SK-N-SH (cell line): Measurements from ENCODE around the gene CRISPLD2. TPM values are rescaled to one million over a fixed set of nuclear protein-coding genes. Genes with fewer than 3 reads are reported as not detected.

Experiments used
- CTCF ChIA-PET: fragments of 300-600, 350-600 bp; formaldehyde crosslinking; extraction: SDS; loops from one replicate; lab custom pipeline; 2021; lab: Yijun Ruan, JAX
- POLR2A ChIA-PET: fragments of 350-600 bp; sonication (Branson Sonifier 250); formaldehyde crosslinking; extraction: SDS; loops from one replicate; lab custom pipeline; 2020; ENCODE audit warnings: antibody characterized with exemption, inconsistent platforms; lab: Yijun Ruan, JAX
- DNase-seq: peaks from one replicate; pipeline ENCODE4 v3.0.0; 2012
- H2AFZ ChIP-seq: fragments of 200-600 bp; sonication (generic); 2 replicates; pipeline ENCODE4 v1.8.1; 2016; ENCODE audit warnings: antibody characterized with exemption, mild to moderate bottlenecking, low read depth
- H3F3A ChIP-seq: fragments of 200-600 bp; sonication (generic); replicated peaks from 2 replicates; pipeline ENCODE3; 2016; ENCODE audit warnings: antibody characterized with exemption, mild to moderate bottlenecking; ENCODE audit not compliant: insufficient read depth
- H3K27ac ChIP-seq, 2 experiments: fragments of 200-500 bp in 1 of 2; fragments of 200-600 bp in 1 of 2; sonication (Bioruptor generic) in 1 of 2; sonication (generic), shearing (Covaris generic) in 1 of 2; 2 replicates each; pipeline versions ENCODE4 v1.5.1 to v1.6.1; 2014 to 2016; ENCODE audit warnings: low read depth in 2 of 2, inconsistent platforms in 1 of 2, low read length in 1 of 2, mild to moderate bottlenecking in 1 of 2, mixed read lengths in 1 of 2
- H3K27me3 ChIP-seq: fragments of 200-600 bp; sonication (generic), shearing (Covaris generic); 2 replicates; pipeline ENCODE4 v1.6.1; 2016; ENCODE audit warnings: mixed run types; ENCODE audit not compliant: insufficient read depth
- H3K36me3 ChIP-seq, 2 experiments: fragments of 200-500 bp in 1 of 2; fragments of 200-600 bp in 1 of 2; sonication (Bioruptor generic) in 1 of 2; sonication (generic) in 1 of 2; replicated peaks in 1 of 2; 2 replicates each; pipeline versions ENCODE3 to v1.5.1; 2014 to 2016; ENCODE audit warnings: low read length in 1 of 2, mild to moderate bottlenecking in 1 of 2; ENCODE audit not compliant: insufficient read depth in 2 of 2, control insufficient read depth in 1 of 2
- H3K4me1 ChIP-seq, 2 experiments: fragments of 200-500 bp in 1 of 2; fragments of 200-600 bp in 1 of 2; sonication (Bioruptor generic) in 1 of 2; sonication (generic), shearing (Covaris generic) in 1 of 2; 2 replicates each; pipeline versions ENCODE4 v1.5.1 to v1.6.1; 2014 to 2016; ENCODE audit warnings: low read depth in 1 of 2, low read length in 1 of 2, mixed run types in 1 of 2; ENCODE audit not compliant: insufficient read depth in 2 of 2, control insufficient read depth in 1 of 2
- H3K4me2 ChIP-seq: fragments of 200-600 bp; sonication (generic), shearing (Covaris generic); 2 replicates; pipeline ENCODE4 v1.6.1; 2017; ENCODE audit warnings: mixed run types
- H3K4me3 ChIP-seq, 2 experiments: fragments of 200-500 bp in 1 of 2; fragments of 200-600 bp in 1 of 2; sonication (Bioruptor generic) in 1 of 2; sonication (generic), shearing (Covaris generic) in 1 of 2; 2 replicates each; pipeline versions ENCODE4 v1.5.1 to v1.8.1; 2014 to 2016; ENCODE audit warnings: low read depth in 2 of 2, inconsistent platforms in 1 of 2, low read length in 1 of 2, mild to moderate bottlenecking in 1 of 2, mixed read lengths in 1 of 2, moderate library complexity in 1 of 2
- H3K79me2 ChIP-seq: fragments of 200-600 bp; sonication (generic); 2 replicates; pipeline ENCODE4 v1.8.1; 2017; ENCODE audit warnings: mild to moderate bottlenecking; ENCODE audit not compliant: insufficient read depth
- H3K9ac ChIP-seq: fragments of 200-600 bp; sonication (generic); 2 replicates; pipeline ENCODE4 v1.6.1; 2017; ENCODE audit warnings: mixed run types
- H3K9me2 ChIP-seq: fragments of 200-600 bp; sonication (generic); 2 replicates; pipeline ENCODE4 v1.6.1; 2017; ENCODE audit warnings: mixed run types
- H3K9me3 ChIP-seq: fragments of 200-600 bp; sonication (generic); 2 replicates; pipeline ENCODE4 v1.6.1; 2017; ENCODE audit warnings: mixed run types, mild to moderate bottlenecking, moderate library complexity
- H4K20me1 ChIP-seq: fragments of 200-600 bp; sonication (generic); 2 replicates; pipeline ENCODE4 v1.6.1; 2017; ENCODE audit warnings: mild to moderate bottlenecking, mixed run types; ENCODE audit not compliant: insufficient read depth
- ELF1 ChIP-seq: IDR thresholded peaks from 2 replicates; pipeline ENCODE4 v1.4.0; 2012
- FOSL2 ChIP-seq: IDR thresholded peaks from 2 replicates; pipeline ENCODE4 v1.4.0; 2012; ENCODE audit warnings: low read depth, mild to moderate bottlenecking, moderate library complexity, borderline replicate concordance
- GATA2 ChIP-seq: sonication (generic); formaldehyde crosslinking; IDR thresholded peaks from 2 replicates; pipeline ENCODE4 v1.5.0; 2020; ENCODE audit warnings: mild to moderate bottlenecking, missing genetic modification reagents
- IRF3 ChIP-seq: fragments of 150-350 bp; IDR thresholded peaks from 2 replicates; pipeline ENCODE4 v1.6.1; 2016; ENCODE audit warnings: mild to moderate bottlenecking, low read depth, low read length
- MXI1 ChIP-seq: IDR thresholded peaks from 2 replicates; pipeline ENCODE4 v1.6.1; 2012; ENCODE audit warnings: mild to moderate bottlenecking, low read depth, low read length, improper control_type of control experiment
- NFIC ChIP-seq: IDR thresholded peaks from 2 replicates; pipeline ENCODE4 v1.4.0; 2012; ENCODE audit warnings: borderline replicate concordance
- RAD21 ChIP-seq: IDR thresholded peaks from 2 replicates; pipeline ENCODE4 v1.6.1; 2012; ENCODE audit warnings: mild to moderate bottlenecking, low read length
- RXRA ChIP-seq: IDR thresholded peaks from 2 replicates; pipeline ENCODE4 v1.4.0; 2012; ENCODE audit warnings: low read depth, mild to moderate bottlenecking, borderline replicate concordance
- SIN3A ChIP-seq: IDR thresholded peaks from 2 replicates; pipeline ENCODE4 v1.6.1; 2012; ENCODE audit warnings: low read depth, mild to moderate bottlenecking, low read length, moderate library complexity, borderline replicate concordance
- TAF1 ChIP-seq: IDR thresholded peaks from 2 replicates; pipeline ENCODE4 v1.6.1; 2012; ENCODE audit warnings: low read depth, mild to moderate bottlenecking, low read length, moderate library complexity, borderline replicate concordance
- TCF12 ChIP-seq: IDR thresholded peaks from 2 replicates; pipeline ENCODE4 v1.4.0; 2012
- YY1 ChIP-seq: IDR thresholded peaks from 2 replicates; pipeline ENCODE4 v1.4.0; 2012; ENCODE audit warnings: low read depth, mild to moderate bottlenecking
- WGBS: methylation state at CpG from one replicate; pipeline ENCODE4 v1.1.6; 2017; ENCODE audit warnings: low lambda C conversion rate; 5-methylcytosine and 5-hydroxymethylcytosine counted together
- polyA plus RNA-seq, 3 experiments: library from polyadenylated mRNA; depleted of rRNA; stranded (reverse); fragments of >200 nt; gene quantifications; 2 replicates each; pipeline ENCODE4 v1.2.3, GENCODE V29; 2012
- TF ChIP-seq, protein P1 (sequence below): IDR thresholded peaks from 2 replicates; pipeline ENCODE4 v1.4.0; 2012; ENCODE audit warnings: low read depth, borderline replicate concordance
- TF ChIP-seq, protein P2 (sequence below): IDR thresholded peaks from 2 replicates; pipeline ENCODE4; 2012
- TF ChIP-seq, protein P3 (sequence below): IDR thresholded peaks from 2 replicates; pipeline ENCODE4 v1.4.0; 2012; ENCODE audit warnings: low read depth, borderline replicate concordance

Gene CRISPLD2
- polyA plus RNA-seq, 1 of the 3 experiments (the other 2 are of a cell fraction) = 6.3 TPM

- no peak overlapping the region for H3K4me2 ChIP-seq
- no peaks in the 10 kb centered on the region for H3K27me3 ChIP-seq
- H3F3A ChIP-seq = no peaks in the 10 kb centered on the region
- no peak overlapping the region for H3K4me3 ChIP-seq
- ChIA-PET CTCF (no interaction called here), POLR2A (no interaction called here)
- no peak for TF ChIP-seq YY1
- H3K4me1 ChIP-seq = no peaks in the 10 kb centered on the region
- DNase-seq = no peak
- H4K20me1 ChIP-seq = no peaks in the 10 kb centered on the region
- 94% methylated on average over 7 of the region's 8 CpGs for WGBS
- no peaks in the 10 kb centered on the region for H3K9me3 ChIP-seq
- H3K9me2 ChIP-seq = no peaks in the 10 kb centered on the region
- H3K79me2 ChIP-seq = no peaks in the 10 kb centered on the region
- no peak overlapping the region for H2AFZ ChIP-seq
- no peaks in the 10 kb centered on the region for H3K36me3 ChIP-seq
- no peak overlapping the region for H3K9ac ChIP-seq
- H3K27ac ChIP-seq = no peak overlapping the region
These were observed 79.6 kb downstream of the CRISPLD2 start for GRCh38 chr16:84899414-84899813.

DNA sequence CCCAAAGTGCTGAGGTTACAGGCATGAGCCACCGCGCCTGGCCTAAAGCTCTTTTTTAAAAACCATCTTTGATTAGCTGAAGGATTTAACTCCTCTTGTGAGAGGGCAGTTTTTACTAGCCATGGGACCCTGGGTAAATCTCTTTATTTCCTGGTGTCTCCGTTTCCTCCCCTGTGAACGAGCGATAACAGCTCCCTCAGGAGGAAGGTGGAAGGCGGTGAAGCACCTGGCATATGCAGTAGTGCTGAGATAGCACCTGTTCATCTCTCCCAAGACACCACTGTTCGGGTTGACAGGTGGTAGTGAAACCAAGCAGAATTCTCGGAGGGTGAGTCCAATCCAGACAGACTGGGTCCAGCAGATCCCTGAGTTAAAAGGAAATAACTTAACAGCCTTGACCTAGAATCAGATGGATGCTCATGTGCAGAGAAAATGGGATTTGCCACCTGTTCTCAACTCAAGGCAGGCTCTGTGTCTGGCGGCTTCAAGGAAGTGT lies 86.2 kb downstream of the CRISPLD2 start:
- DNase-seq = no peak
- 95% methylated on average over 9 of the region's 9 CpGs for WGBS
- H4K20me1 ChIP-seq = no peaks in the 10 kb centered on the region
- H3K4me3 ChIP-seq = no peak overlapping the region
- H3K9me2 ChIP-seq = no peaks in the 10 kb centered on the region
- no peak overlapping the region for H3K27ac ChIP-seq
- H2AFZ ChIP-seq = no peak overlapping the region
- ChIA-PET POLR2A (no interaction called here), CTCF (interaction anchor here (1.3 kb wide), 1 partner anchor 46 kb away, joined by 3 read pairs; no protein-coding TSS in a partner anchor)
- TF ChIP-seq, protein P1, sequence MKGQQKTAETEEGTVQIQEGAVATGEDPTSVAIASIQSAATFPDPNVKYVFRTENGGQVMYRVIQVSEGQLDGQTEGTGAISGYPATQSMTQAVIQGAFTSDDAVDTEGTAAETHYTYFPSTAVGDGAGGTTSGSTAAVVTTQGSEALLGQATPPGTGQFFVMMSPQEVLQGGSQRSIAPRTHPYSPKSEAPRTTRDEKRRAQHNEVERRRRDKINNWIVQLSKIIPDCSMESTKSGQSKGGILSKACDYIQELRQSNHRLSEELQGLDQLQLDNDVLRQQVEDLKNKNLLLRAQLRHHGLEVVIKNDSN = no peak
- TF ChIP-seq TCF12 (no peak), MXI1 (no peak), RAD21 (no peak), GATA2 (CRISPR knock-in tag) (no peak), SIN3A (no peak), NFIC (no peak)
- TF ChIP-seq, protein P2, sequence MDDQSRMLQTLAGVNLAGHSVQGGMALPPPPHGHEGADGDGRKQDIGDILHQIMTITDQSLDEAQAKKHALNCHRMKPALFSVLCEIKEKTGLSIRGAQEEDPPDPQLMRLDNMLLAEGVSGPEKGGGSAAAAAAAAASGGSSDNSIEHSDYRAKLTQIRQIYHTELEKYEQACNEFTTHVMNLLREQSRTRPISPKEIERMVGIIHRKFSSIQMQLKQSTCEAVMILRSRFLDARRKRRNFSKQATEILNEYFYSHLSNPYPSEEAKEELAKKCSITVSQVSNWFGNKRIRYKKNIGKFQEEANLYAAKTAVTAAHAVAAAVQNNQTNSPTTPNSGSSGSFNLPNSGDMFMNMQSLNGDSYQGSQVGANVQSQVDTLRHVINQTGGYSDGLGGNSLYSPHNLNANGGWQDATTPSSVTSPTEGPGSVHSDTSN = no peak
- no peak overlapping the region for H3K4me2 ChIP-seq
- H3K9ac ChIP-seq = no peak overlapping the region
- H3K36me3 ChIP-seq = no peaks in the 10 kb centered on the region
- H3K79me2 ChIP-seq = no peaks in the 10 kb centered on the region
- H3K9me3 ChIP-seq = no peaks in the 10 kb centered on the region
- H3K4me1 ChIP-seq = no peaks in the 10 kb centered on the region; a peak in 1 of 4 replicates
- H3K27me3 ChIP-seq = no peaks in the 10 kb centered on the region
- no peaks in the 10 kb centered on the region for H3F3A ChIP-seq

DNA sequence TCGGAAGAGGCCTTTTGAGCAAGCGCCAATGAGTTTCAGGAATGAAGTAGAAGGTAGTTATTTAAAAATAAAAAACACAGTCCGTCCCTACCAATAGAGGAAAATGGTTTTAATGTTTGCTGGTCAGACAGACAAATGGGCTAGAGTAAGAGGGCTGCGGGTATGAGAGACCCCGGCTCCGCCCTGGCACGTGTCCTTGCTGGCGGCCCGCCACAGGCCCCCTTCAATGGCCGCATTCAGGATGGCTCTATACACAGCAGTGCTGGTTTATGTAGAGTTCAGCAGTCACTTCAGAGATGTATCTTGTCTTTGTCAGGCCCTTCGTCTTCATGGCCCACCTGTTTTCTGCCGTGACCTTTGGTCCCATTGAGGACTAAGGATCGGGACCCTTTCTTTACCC lies 87.3 kb downstream of the CRISPLD2 start:
- H3K27me3 ChIP-seq = no peaks in the 10 kb centered on the region
- ChIA-PET POLR2A (no interaction called here), CTCF (interaction anchor here (1.3 kb wide), 1 partner anchor 45 kb away, joined by 3 read pairs; no protein-coding TSS in a partner anchor)
- no peak overlapping the region for H3K27ac ChIP-seq
- H3K4me2 ChIP-seq = no peak overlapping the region
- H3K9me3 ChIP-seq = no peaks in the 10 kb centered on the region
- no peak overlapping the region for H3K9ac ChIP-seq
- H4K20me1 ChIP-seq = no peaks in the 10 kb centered on the region
- DNase-seq = no peak
- H3F3A ChIP-seq = no peaks in the 10 kb centered on the region
- no peaks in the 10 kb centered on the region for H3K9me2 ChIP-seq
- H3K79me2 ChIP-seq = no peaks in the 10 kb centered on the region
- no peak overlapping the region for H3K4me3 ChIP-seq
- H3K36me3 ChIP-seq = no peaks in the 10 kb centered on the region
- no peaks in the 10 kb centered on the region; a peak in 1 of 4 replicates for H3K4me1 ChIP-seq
- no peak overlapping the region for H2AFZ ChIP-seq
- 88% methylated on average over 10 of the region's 13 CpGs for WGBS
- TF ChIP-seq, protein P1 = no peak
- TF ChIP-seq TAF1 = no peak
- no peak for TF ChIP-seq MXI1
- TF ChIP-seq FOSL2 = no peak
- TF ChIP-seq, protein P3, sequence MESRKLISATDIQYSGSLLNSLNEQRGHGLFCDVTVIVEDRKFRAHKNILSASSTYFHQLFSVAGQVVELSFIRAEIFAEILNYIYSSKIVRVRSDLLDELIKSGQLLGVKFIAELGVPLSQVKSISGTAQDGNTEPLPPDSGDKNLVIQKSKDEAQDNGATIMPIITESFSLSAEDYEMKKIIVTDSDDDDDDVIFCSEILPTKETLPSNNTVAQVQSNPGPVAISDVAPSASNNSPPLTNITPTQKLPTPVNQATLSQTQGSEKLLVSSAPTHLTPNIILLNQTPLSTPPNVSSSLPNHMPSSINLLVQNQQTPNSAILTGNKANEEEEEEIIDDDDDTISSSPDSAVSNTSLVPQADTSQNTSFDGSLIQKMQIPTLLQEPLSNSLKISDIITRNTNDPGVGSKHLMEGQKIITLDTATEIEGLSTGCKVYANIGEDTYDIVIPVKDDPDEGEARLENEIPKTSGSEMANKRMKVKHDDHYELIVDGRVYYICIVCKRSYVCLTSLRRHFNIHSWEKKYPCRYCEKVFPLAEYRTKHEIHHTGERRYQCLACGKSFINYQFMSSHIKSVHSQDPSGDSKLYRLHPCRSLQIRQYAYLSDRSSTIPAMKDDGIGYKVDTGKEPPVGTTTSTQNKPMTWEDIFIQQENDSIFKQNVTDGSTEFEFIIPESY = no peak
- no peak for TF ChIP-seq IRF3
- TF ChIP-seq RXRA = no peak
- TF ChIP-seq, protein P2 = no peak
- no peak for TF ChIP-seq ELF1
